HG03575 (cell line): Measurements from ENCODE around the gene RNASE3.
"Not testable (repeated sequence)": the region's sequence is repeated elsewhere in the genome, so short reads cannot be mapped to it uniquely, and the experiment has no call there.

ENCODE experiments used
- ATAC-seq: cut with Tn5 transposase; IDR thresholded peaks from one replicate; pipeline ENCODE4 v1.9.1; 2021; ENCODE audit not compliant: unreplicated experiment, insufficient number of reproducible peaks, low FRiP score; ENCODE audit errors: extremely low read depth

RNASE3 gene

GRCh38 chr14:20905676-20906075, 14.5 kb downstream of the RNASE3 start:
- ATAC-seq: no peak

DNA sequence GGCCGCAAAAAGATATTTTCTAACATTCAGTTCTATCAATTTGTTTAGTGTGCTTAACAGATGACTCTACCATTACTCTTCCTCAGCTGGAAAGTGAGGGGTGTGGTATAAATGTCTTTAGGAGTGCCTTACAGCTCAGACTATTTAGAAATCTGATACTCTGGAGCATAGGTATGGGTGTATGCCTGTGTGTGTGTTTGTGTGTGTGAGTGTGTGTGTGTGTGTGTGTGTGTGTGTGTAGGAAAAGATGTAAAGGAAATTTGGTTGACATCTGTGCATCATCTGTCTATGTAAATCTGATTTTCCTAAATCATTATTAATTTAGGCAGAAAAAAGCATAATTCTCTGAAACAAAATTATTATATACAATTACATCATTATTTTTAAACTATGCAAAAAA, 16.0 kb downstream of the RNASE3 start:
- ATAC-seq: no peak

GRCh38 chr14:20910822-20911221, 19.6 kb downstream of the RNASE3 start:
- not testable (repeated sequence) for ATAC-seq

- ATAC-seq: not testable (repeated sequence)
Observed at GRCh38 chr14:20919038-20919756, 28.0 kb downstream of the RNASE3 start.

DNA sequence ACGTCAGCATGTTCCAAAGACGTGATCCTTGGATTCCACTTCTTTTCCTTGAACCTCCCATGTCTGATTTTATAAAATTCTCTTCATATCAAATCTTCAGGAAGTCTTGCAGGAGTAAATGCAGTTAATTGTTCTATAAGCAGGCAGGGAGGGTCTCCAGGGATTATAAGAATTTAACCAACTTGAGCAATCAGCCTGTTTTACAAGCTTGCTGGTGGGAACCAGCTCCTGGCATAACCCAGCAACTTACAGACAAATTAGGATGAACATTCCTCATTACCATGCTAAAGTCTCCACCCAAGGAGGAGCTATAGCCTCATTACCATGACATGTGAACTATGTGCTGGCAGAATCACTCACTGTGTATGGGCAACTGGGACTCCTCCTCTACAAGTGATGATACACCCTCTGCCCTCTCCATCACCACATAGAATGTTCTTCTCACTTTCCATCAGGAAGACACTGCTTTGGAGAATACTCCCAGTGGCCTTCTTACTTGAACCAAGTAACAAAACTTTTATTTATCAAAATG, 32.6 kb downstream of the RNASE3 start:
- not testable (repeated sequence) for ATAC-seq

DNA sequence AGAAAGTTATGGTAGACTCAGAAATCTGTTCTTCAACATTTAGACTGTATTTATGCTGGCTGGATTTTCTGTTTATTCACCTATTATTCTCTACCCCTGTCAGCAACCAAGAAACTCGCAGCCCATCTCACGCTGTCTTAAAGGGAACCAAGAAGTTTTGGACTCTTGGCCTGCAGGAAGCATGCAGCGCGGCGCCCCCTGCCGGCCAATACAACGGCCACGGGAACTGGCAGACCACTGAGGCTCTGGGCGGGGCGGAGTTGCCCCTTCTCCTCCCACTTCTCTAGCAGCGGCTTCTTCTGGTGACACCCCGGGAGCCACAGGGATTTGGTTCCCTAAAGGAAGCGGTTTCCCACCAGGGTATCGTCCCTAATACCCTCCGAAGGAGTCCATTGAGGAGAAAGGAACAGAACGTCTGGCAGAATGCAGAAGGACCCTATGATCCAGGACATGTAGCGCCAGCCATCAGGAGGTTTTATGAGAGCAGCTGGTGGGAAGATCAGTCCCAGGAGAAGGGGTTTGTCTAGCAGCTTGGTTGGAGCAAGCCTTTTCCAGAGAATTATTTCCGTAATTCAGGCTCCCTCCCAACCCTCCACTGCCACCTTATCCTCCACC, 43.1 kb downstream of the RNASE3 start:
- no peak for ATAC-seq

GRCh38 chr14:20935303-20935984, 44.3 kb downstream of the RNASE3 start:
- no peak for ATAC-seq
